ENCODE results near the gene RABEP2. TPM values are rescaled to one million over a fixed set of nuclear protein-coding genes. Genes with fewer than 3 reads are reported as not detected.
"Not testable (repeated sequence)": the region's sequence is repeated elsewhere in the genome, so short reads cannot be mapped to it uniquely, and the experiment has no call there.

The RABEP2 gene
- total RNA-seq, 1 experiment from 2014 or later, result 13.4 TPM

- TF ChIP-seq, protein P1, sequence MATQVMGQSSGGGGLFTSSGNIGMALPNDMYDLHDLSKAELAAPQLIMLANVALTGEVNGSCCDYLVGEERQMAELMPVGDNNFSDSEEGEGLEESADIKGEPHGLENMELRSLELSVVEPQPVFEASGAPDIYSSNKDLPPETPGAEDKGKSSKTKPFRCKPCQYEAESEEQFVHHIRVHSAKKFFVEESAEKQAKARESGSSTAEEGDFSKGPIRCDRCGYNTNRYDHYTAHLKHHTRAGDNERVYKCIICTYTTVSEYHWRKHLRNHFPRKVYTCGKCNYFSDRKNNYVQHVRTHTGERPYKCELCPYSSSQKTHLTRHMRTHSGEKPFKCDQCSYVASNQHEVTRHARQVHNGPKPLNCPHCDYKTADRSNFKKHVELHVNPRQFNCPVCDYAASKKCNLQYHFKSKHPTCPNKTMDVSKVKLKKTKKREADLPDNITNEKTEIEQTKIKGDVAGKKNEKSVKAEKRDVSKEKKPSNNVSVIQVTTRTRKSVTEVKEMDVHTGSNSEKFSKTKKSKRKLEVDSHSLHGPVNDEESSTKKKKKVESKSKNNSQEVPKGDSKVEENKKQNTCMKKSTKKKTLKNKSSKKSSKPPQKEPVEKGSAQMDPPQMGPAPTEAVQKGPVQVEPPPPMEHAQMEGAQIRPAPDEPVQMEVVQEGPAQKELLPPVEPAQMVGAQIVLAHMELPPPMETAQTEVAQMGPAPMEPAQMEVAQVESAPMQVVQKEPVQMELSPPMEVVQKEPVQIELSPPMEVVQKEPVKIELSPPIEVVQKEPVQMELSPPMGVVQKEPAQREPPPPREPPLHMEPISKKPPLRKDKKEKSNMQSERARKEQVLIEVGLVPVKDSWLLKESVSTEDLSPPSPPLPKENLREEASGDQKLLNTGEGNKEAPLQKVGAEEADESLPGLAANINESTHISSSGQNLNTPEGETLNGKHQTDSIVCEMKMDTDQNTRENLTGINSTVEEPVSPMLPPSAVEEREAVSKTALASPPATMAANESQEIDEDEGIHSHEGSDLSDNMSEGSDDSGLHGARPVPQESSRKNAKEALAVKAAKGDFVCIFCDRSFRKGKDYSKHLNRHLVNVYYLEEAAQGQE (IDR thresholded peaks at IDR 0.05; ENCODE audit: low read depth), result no peak
These were observed 21.6 kb upstream of the RABEP2 start (continued) for GRCh38 chr16:28946681-28947080.

- no peak for TF ChIP-seq POLR2A (IDR thresholded peaks at IDR 0.05; ENCODE audit: borderline replicate concordance, extremely low read depth, insufficient read depth, insufficient read length)
- no peak for TF ChIP-seq YY1 (IDR thresholded peaks at IDR 0.05; ENCODE audit: extremely low read depth, insufficient replicate concordance, low read depth, low read length)
- no peak for TF ChIP-seq CBX3 (IDR thresholded peaks at IDR 0.05; ENCODE audit: low read depth)
- no peak for TF ChIP-seq SRF (IDR thresholded peaks at IDR 0.05; ENCODE audit: low read depth)
- TF ChIP-seq, protein P1 (IDR thresholded peaks at IDR 0.05; ENCODE audit: low read depth), result no peak
- TF ChIP-seq, protein P2, sequence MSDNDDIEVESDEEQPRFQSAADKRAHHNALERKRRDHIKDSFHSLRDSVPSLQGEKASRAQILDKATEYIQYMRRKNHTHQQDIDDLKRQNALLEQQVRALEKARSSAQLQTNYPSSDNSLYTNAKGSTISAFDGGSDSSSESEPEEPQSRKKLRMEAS (IDR thresholded peaks at IDR 0.05), result no peak
- intact Hi-C loops (cut with micrococcal nuclease), result no loop called here
- Histone ChIP-seq H3K9ac (ENCODE audit: low read length) (no peak overlapping the region), H3K36me3 (ENCODE audit: control insufficient read depth in 1 of 2, insufficient read depth in 2 of 2, low read length in 2 of 2) (no peaks in the 10 kb centered on the region), H3K4me2 (ENCODE audit: low read length) (no peak overlapping the region), H3K9me3 (ENCODE audit: control insufficient read depth in 1 of 2, insufficient read depth in 1 of 2, low read depth in 1 of 2, low read length in 2 of 2) (no peaks in the 10 kb centered on the region), H3K79me2 (ENCODE audit: insufficient read depth, low read length) (no peaks in the 10 kb centered on the region), H3K9me2 (ENCODE audit: insufficient read depth) (no peaks in the 10 kb centered on the region), H3K27me3 (ENCODE audit: insufficient read depth, low read length) (no peaks in the 10 kb centered on the region), H3K27ac (ENCODE audit: low read depth, low read length) (no peak overlapping the region), H3K4me1 (ENCODE audit: control insufficient read depth in 1 of 2, insufficient read depth in 2 of 2, low read length in 2 of 2) (peaks cover 3 to 21% of the 10 kb centered on the region in 2 experiments), H4K20me1 (ENCODE audit: insufficient read depth) (no peaks in the 10 kb centered on the region), H2AFZ (ENCODE audit: low read depth, low read length, poor library complexity, severe bottlenecking) (no peak overlapping the region), H3K4me3 (replicated peaks in 1 of 2; ENCODE audit: low read depth in 1 of 2, low read length in 2 of 2) (no peak overlapping the region)
- no peak for ATAC-seq
- CTCF ChIA-PET, result interaction anchor here (0.7 to 1.2 kb wide), 2 partner anchors 81 to 121 kb away, joined by 3 read pairs; no protein-coding TSS in a partner anchor
- POLR2A ChIA-PET, result no interaction called here
- BruUV-seq (replicated peaks), result no TSS peak
- DNase-seq (ENCODE audit: low read depth, low spot score), result no peak
- RAD21 ChIA-PET (ENCODE audit: low non-redundant PET in 1 of 2, low total read pairs in 2 of 2, uncharacterized antibody in 2 of 2, unreplicated experiment in 2 of 2), result no interaction called here
These were observed 18.2 kb upstream of the RABEP2 start for GRCh38 chr16:28943281-28943680.

GRCh38 chr16:28939825-28940224 is 14.8 kb upstream of the RABEP2 start:
- not testable (repeated sequence) for DNase-seq (ENCODE audit: low read depth, low spot score)

More at GRCh38 chr16:28939825-28940224, 14.8 kb upstream of the RABEP2 start:
- H3K9me3 ChIP-seq (ENCODE audit: control insufficient read depth in 1 of 2, insufficient read depth in 1 of 2, low read depth in 1 of 2, low read length in 2 of 2); H3K36me3 ChIP-seq (ENCODE audit: control insufficient read depth in 1 of 2, insufficient read depth in 2 of 2, low read length in 2 of 2); H3K79me2 ChIP-seq (ENCODE audit: insufficient read depth, low read length); BruUV-seq (replicated peaks); H3K27ac ChIP-seq (ENCODE audit: low read depth, low read length); H3K27me3 ChIP-seq (ENCODE audit: insufficient read depth, low read length); RAD21 ChIA-PET (ENCODE audit: low non-redundant PET in 1 of 2, low total read pairs in 2 of 2, uncharacterized antibody in 2 of 2, unreplicated experiment in 2 of 2); intact Hi-C loops (cut with micrococcal nuclease); H3K9ac ChIP-seq (ENCODE audit: low read length); H3K4me3 ChIP-seq (replicated peaks in 1 of 2; ENCODE audit: low read depth in 1 of 2, low read length in 2 of 2); ATAC-seq; H3K9me2 ChIP-seq (ENCODE audit: insufficient read depth); POLR2A ChIA-PET; H3K4me2 ChIP-seq (ENCODE audit: low read length); H2AFZ ChIP-seq (ENCODE audit: low read depth, low read length, poor library complexity, severe bottlenecking); H4K20me1 ChIP-seq (ENCODE audit: insufficient read depth): not testable (repeated sequence)
- peaks cover 4 to 19% of the 10 kb centered on the region in 2 experiments; a peak in 3 of 4 replicates for H3K4me1 ChIP-seq (ENCODE audit: control insufficient read depth in 1 of 2, insufficient read depth in 2 of 2, low read length in 2 of 2)
- CTCF ChIA-PET, result interaction anchor here (1.1 kb wide), 1 partner anchor 10 kb away, joined by 3 read pairs; the partner anchor contains the start of gene NFATC2IP

All from HCT116 (cell line).